ENCODE results near the gene ST3GAL2.

- TF ChIP-seq CTCF (IDR thresholded peaks at IDR 0.05; ENCODE audit: borderline replicate concordance, extremely low read depth, low read length, poor library complexity, severe bottlenecking), result no peak
- no peak for TF ChIP-seq EZH2 (IDR thresholded peaks at IDR 0.05; ENCODE audit: borderline replicate concordance, low read depth, low read length, severe bottlenecking)
Measured at GRCh38 chr16:70370924-70371323, 68.0 kb downstream of the ST3GAL2 start.

Data from DND-41 (cell line).